ENCODE results near the gene PSMB4.
"Not testable (repeated sequence)": the region's sequence is repeated elsewhere in the genome, so short reads cannot be mapped to it uniquely, and the experiment has no call there.

The PSMB4 gene

DNA sequence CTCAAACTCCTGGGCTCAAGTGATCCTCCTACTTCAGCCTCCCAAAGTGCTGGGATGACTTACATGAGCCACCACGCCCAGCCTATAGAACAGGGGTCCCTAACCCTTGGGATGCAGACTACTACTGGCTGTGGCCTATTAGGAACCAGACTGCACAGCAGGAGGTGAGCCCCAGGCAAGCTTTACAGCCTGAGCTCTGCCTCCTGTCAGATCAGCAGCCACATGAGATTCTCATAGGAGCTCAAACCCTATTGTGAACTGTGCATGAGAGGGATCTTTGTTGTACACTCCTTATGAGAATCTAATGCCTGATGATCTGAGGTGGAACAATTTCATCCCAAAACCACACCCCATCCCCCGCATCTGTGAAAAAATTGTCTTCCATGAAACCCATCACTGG lies 13.4 kb upstream of the PSMB4 start:
- no peak for DNase-seq

DNA sequence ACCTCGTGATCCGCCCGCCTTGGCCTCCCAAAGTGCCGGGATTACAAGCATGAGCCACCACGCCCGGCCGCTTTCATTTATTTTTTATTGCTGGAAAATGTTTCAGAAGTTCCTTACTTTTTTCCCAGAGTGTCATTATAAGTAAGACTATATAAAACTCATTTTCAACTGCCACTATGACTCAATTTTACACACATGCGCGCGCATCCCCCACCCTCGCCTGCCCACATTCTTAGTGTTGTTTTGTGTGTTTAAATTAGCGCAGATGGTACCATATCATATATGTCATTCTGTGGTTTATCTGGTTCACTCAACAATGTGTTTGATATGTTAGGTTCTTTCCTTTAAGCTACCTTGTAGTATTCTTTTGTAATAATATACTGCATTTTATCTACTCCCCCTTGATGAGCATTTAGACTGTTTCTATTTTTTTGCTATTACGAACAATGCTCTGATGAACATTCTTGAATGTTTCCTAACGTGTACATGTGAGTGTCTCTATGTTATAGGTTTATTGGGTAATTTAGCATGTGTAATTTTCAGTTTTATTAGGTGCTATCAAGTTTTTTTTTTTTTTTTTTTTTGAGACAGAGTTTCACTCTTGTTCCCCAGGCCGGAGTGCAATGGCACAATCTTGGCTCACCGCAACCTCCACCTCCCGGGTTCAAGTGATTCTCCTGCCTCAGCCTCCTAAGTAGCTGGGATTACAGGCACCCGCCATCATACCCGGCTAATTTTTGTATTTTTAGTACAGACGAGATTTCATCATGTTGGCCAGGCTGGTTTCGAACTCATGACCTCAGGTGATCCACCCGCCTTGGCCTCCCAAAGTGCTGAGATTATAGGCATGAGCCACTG lies 8.9 kb upstream of the PSMB4 start:
- not testable (repeated sequence) for DNase-seq

DNA sequence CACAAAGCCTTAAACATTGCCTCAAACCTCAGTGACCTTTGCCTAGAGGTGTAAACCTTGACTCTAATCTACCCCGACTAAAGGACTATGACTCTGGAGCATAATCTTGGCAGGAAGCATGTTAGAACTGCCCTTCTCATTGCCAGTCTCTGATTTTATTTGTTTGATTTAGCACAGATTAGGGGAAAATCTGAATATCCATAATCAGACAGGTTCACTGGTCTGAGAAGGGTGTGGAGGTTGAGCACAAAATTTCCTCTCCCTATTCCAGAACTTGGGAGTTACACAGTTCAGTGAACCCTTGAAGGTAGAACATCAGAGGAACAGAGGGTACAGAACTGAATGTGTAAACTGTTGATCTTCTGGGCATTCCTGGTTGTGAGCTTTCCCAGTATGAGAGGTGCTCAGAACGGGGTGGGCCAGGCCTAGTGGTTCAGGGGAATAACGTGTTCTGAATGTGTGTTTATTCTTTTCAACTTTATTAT lies 8.3 kb upstream of the PSMB4 start:
- no peak for DNase-seq

DNA sequence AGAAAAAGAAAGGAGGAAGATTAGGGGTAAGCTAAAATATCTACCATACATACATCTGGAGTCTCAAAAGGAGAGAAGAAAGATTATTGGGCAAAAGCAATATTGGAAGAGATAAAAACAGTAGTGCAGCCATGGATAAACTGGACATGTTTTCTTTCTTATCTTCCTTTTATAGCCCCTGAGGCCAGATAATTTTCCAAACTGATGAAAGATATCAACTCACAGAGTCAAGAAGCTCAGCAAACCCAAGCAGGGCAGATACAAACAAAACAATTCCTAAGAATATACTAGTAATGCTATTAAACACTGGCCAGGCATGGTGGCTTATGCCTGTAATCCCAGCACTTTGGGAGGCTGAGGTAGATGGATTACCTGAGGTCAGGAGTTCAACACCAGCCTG lies 5.8 kb upstream of the PSMB4 start:
- no peak for DNase-seq

DNA sequence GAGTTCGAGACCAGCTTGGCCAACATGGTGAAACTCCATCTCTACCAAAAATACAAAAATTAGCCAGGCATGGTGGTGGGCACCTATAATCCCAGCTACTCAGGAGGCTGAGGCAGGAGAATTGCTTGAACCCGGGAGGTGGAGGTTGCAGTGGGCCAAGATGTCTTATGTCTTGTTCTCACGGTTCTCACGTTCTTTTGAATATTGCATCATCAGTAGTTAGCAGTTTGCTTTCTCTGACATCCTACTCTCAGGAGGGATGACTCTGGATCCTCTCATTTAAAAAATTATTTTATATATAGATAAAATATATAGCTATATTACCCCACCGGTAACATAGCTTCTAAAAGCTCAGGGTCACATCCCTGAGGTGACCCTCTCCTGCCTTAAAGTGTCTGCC lies 3.1 kb upstream of the PSMB4 start:
- not testable (repeated sequence) for DNase-seq

DNA sequence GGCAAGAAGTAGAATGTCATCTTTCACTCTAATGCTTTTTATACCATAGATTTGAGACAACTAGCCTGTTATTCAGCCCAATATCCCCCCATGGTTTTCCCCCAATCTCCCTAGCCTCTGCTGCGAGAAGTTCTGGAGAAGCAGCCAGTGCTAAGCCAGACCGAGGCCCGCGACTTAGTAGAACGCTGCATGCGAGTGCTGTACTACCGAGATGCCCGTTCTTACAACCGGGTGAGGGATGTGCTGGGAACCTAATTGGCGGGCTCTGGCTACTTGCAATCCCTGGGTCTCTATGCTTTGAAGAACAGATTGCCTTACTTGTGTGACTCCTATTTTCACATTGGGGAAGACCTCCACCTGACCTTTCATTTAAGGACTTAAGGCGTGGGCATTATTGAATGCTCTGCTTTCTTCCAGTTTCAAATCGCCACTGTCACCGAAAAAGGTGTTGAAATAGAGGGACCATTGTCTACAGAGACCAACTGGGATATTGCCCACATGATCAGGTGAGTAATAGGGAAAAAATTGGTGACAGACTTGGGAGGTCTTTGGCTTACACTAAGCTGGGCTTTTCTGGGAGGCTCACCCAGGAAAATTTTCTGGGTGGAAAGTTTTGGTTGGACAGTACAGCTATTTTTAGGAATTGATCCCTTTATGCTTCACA lies 1.9 kb downstream of the PSMB4 start:
- DNase-seq, result no peak

DNA sequence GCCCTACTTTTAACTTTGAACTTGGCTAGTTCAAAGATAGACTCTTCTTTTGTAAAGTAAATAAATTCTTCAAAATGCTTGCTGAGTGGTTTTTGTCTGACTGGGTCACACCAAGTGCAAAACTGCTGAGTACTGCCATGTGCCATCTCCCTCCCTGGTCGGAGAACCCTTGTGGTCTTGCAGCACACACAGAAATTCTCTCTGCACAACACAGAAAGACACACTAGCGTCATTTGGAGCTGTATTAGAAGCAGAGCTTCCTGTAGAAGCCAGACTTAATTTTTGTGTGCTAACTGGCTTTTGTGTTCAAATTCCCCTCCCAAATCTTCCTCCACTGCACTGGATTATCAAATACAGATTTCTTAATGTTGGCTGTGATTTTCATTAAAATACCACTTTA lies 2.5 kb downstream of the PSMB4 start:
- DNase-seq, result no peak

DNA sequence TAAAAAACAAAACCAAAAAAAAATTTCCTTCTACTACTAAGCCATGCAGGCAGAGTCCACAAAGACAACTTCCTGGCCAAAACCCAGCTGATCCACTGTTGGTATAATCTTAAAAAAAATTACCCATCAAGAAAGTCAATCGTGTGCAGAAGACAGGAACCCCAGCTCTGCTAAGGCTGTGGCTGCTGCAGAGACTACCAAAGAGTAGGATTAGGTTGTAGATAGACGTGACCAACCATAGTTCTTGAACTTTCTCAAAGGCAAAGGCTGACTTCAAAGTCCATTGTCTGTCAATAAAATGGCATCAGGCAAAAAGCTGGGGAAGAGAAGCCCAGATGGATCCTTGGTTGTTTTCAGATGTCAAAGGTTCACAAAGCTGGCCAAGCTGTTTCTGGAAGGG lies 3.4 kb downstream of the PSMB4 start:
- no peak for DNase-seq

DNA sequence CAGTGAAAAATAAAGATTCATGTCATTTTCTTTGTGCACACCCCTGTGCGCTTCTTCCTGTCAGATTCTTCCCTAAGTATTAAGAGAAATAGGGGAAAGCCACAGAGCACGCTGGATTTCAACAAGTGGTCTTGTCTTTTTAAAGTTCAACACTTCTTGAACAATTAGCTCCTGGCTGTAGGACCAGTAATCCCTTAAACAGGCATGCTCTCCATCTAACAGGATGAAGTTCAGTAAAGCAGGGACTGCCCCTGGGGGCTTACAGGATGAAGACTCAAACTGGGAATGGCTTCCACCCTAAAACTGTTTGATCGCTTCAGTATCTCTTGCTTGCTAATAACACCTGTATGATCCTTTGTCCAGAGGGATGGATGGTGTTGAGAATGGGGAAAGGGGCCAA lies 4.2 kb downstream of the PSMB4 start:
- DNase-seq, result no peak

DNA sequence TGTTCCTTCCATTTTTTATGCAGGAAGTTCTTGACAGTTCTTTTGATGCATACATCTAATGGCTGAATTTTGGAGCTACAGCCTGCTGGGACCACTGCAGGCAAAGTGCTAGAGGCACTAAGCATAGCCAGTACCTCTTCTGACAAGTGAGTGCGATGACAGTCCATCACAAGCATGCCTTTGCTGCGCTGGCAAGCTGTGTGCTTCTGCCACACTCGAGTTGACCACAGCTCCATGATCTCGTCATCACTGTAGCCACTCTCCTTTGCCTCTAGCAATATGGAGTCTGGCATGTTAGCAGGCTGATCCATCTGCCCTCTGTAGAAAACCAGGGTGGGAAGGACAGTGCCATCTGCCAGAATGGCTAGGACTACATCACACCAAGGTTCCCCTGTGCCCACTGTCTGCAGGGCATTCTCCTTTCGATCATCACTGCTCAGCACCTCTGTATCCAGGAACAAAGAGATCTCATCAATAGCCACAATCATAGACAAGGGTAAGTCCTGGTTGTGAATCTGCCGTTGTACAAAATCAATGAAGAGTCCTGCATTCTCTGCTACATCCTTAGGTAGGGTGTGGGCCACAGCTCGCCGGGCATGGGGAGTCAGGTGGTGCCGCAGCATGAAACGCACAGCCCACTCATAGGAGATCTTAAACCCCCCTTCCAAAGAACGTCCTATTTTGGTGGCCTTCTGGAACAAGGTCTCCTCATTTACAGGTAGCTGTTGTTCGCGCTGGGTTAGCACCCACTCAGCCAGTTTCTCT lies 6.0 kb downstream of the PSMB4 start:
- DNase-seq, result no peak

DNA sequence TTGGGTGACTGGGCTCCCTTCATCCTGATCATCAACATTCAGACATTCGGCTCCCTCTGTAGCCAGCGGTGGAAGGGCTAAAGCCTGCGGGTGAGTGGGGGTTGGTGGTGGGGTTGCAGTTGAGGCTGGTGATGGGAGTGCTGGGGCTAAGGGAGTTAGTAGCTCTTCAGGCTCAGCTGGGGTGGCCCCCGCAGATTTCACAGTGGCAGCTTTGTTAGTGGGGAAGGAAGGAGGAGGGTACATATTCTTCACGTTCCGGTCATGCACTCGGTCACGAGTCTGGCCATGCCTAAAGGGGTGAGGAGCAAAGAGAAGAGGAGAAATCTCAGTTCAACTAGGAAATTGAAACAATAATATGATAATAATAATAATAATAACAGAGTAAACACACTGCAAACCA lies 6.8 kb downstream of the PSMB4 start:
- peak in 12 of 51 donors; percentile 2 to 43 (median 13) for DNase-seq

DNA sequence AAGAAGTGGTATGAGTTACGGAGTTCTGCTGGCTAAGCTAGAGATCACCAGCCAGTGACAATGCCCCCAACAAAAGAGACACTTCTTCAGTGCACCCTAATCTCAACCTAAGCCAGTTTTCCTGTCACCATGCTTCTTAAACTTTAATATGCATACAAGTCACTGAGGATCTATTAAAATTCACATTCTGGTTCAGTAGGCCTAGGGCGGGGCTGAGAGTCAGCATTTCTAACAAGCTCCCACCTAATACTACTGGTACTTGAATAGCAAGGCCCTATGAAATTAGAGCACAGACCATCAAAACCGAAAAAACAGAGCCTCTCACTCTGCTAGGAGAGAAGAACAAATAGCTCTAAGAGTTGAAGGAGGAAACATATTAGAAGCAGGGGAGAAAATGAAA lies 7.9 kb downstream of the PSMB4 start:
- no peak for DNase-seq

DNA sequence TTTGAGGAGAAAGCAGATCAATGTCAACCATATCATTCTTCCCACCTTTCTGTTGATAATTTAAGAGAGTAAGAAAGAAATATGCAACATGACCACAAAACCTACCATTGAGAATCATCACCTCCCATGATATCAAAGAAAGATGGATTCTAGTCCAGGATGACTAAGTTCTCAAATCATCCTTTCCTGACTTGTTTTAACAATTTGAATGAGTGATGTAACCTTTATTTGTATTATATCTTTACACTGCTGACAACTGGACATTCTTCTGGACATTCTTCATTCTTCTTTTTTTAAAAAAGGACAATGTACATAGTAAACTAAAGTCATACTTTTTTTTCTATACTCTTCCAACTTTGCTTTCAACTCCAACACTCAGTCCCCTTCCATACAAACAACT lies 9.5 kb downstream of the PSMB4 start:
- DNase-seq, result no peak

DNA sequence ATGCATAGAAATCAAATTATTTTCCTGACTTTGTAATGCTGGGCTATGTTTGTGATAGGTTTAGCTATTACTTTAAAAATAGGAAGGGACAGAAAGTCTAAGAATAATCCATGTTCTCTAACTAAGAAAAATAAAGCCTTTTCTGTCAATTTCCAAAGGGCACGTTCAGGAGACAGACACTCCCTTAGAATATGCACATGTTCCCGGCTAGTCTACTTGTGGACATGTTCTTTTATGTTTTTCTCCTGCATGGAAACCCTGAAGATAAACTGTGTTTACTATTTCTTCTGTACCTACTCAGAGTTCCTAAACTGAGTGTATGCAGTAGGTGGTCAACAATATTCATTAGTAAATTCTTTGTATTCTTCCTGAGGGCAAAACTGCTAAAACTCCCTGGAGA lies 12.5 kb downstream of the PSMB4 start:
- no peak for DNase-seq

DNA sequence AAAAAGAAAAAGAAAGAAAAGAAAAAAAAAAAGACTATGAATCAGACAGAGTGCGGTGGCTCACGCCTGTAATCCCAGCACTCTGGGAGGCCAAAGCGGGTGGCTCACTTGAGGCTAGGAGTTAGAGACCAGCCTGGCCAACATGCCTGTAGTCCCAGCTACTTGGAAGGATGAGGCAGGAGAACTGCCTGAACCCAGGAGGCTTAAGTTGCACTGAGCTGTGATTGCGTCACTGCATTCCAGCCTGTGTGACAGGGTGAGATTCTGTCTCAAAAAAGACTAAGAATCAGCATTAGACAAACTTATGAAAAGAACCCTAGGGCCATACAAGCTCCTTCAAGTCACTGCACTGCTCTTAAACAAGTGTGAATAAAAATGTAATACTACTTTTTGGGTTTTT lies 16.9 kb downstream of the PSMB4 start:
- no peak for DNase-seq

DNA sequence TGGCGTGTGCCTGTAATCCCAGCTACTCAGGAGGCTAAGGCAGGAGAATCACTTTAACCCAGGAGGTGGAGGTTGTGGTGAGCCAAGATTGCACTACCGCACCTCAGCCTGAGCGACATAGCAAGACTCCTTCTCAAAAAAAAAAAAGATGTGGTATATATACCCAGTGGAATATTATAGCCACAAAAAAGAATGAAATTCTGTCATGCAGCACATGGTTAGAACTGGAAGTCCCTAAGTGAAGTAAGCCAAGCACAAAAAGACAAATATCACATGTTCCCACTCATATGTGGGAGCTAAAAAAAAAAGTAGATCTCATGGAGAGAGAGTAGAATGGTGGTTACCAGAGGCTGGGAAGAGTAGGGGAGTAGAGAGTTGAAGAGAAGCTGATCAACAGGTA lies 18.7 kb downstream of the PSMB4 start:
- DNase-seq, result no peak

DNA sequence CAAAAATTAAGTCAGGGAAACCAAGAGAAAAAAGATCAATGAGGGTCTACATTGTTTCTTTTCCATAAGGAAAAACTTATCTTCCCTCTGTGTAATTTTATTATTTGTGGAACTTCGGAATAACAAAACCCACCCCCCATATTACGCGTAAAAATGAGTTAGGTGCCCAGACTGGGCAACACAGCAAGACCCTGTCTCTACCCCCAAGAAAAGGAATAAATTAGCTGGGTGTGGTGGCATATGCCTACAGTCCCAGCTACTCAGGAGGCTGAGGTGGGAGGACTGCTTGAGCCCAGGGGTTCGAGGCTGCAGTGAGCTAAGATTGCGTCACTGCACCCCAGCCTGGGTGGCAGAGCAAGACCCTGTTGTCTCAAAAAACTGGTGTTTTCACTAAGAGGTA lies 20.4 kb downstream of the PSMB4 start:
- no peak for DNase-seq

DNA sequence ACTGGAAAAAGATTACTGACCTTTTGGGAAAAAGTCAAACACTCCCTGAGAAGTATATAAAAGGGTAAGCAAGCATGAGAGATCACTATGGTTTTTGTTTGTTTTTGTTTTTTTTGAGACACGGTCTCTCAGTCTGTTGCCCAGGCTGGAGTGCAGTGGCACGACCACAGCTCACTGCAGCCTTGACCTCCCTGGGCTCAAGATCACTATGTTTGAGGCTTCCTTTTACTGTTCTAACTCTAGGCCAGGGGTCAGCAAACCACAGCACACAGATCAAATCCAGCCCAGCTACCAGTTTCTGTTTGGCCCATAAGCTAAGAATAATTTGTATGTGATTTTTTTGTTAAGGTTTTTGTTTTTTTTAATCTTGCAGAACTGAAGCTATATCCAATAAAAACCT lies 25.7 kb downstream of the PSMB4 start:
- DNase-seq, result no peak

DNA sequence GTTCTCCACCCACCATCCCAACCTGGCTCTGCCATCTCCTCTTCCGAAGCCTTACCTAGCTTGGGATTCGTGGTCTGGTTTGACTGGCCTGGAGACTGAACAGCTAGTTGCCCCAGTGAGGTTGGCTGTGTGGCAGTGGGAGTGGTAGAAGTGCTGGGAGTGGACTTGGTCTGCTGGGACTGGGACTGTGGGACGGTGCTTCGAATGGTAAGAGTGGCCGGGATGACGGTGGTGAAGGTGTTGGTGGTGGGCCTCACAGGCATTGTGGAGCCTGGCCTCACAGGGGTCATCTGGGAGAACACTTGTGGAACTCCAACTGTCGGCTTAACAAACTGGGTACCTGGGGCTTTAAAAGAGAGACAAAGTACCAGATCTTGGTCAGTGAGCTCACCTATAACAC lies 28.7 kb downstream of the PSMB4 start:
- DNase-seq, result no peak

DNA sequence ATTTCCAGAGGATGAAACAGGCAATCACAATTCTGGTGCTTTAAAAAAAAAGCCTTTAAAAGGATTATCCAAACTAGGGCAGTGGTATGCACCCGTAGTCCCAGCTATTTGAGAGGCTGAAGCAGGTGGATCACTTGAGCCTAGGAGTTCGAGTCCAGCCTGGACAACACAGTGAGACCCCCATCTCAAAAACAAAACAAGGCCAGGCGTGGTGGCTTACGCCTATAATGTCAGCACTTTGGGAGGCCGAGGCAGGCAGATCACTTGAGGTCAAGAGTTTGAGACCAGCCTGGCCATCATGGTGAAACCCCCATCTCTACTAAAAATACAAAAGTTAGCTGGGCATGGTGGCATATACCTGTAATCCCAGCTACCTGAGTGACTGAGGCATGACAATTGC lies 34.5 kb downstream of the PSMB4 start:
- DNase-seq, result not testable (repeated sequence)

DNA sequence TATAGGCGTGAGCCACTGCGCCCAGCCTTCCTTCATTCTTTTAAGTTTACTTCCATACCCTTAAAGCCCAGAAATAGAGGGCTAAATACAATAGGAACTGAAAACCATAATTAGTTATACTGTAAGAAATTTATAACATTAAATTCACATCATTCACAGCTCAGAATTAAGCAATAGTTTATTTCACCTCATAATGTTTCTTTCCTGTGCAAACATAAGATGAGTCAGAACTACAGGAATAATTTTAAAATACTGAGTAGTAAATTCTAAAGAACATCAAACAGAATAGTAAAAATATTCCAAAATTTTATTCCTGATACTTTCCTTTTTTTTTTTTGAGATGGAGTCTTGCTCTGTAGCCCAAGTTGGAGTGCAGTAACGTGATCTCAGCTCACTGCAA lies 35.8 kb downstream of the PSMB4 start:
- no peak for DNase-seq

DNA sequence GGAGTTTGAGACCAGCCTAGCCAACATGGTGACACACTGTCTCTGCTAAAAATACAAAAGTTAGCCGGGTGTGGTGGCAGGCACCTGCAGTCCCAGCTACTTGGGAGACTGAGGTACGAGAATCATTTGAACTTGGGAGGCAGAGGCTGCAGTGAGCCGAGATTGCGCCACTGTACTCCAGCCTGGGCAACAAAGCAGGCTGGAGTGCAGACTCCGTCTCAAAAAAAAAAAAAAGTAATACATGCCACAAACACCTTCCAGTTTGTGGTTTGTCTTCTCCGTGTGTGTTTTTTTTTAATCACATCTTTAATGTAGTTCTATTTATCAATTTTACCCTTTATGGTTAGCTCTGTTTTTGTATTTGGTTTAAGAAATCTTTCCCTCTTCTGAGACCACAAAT lies 37.6 kb downstream of the PSMB4 start:
- DNase-seq, result no peak
